KMS-11 (cell line): ENCODE results near the gene MBD3L2.

Source experiments
- H2AFZ ChIP-seq: fragments of 200-600 bp; sonication (generic); 2 replicates; pipeline ENCODE4 v1.6.1; 2016; ENCODE audit warnings: antibody characterized with exemption, mixed run types, low read depth
- H3K27ac ChIP-seq: fragments of 200-600 bp; sonication (generic); 2 replicates; pipeline ENCODE4 v1.6.1; 2016; ENCODE audit warnings: mild to moderate bottlenecking, mixed run types
- H3K27me3 ChIP-seq: fragments of 200-600 bp; sonication (generic); 2 replicates; pipeline ENCODE4 v1.6.1; 2017; ENCODE audit warnings: mild to moderate bottlenecking, low read depth, mixed run types, moderate library complexity; ENCODE audit not compliant: insufficient read depth
- H3K36me3 ChIP-seq: fragments of 200-600 bp; sonication (generic); 2 replicates; pipeline ENCODE4 v1.6.1; 2017; ENCODE audit warnings: mild to moderate bottlenecking, mixed run types; ENCODE audit not compliant: insufficient read depth
- H3K4me1 ChIP-seq: fragments of 200-600 bp; sonication (generic); 2 replicates; pipeline ENCODE4 v1.6.1; 2016; ENCODE audit warnings: mild to moderate bottlenecking, low read depth, mixed run types; ENCODE audit not compliant: poor library complexity, severe bottlenecking
- H3K4me2 ChIP-seq: fragments of 200-600 bp; sonication (generic); 2 replicates; pipeline ENCODE4 v1.7.0; 2016; ENCODE audit warnings: mild to moderate bottlenecking, mixed run types
- H3K4me3 ChIP-seq: fragments of 200-600 bp; sonication (generic); IDR thresholded peaks from 2 replicates; pipeline ENCODE4 v1.6.1; 2017; ENCODE audit warnings: low read depth, low read length, mixed read lengths; ENCODE audit not compliant: insufficient read depth
- H3K79me2 ChIP-seq: fragments of 200-600 bp; sonication (generic); 2 replicates; pipeline ENCODE4 v1.6.1; 2016; ENCODE audit warnings: low read depth, mixed run types; ENCODE audit not compliant: insufficient read depth
- H3K9ac ChIP-seq: fragments of 200-600 bp; sonication (generic); 2 replicates; pipeline ENCODE4 v1.6.1; 2016; ENCODE audit warnings: mild to moderate bottlenecking, mixed run types
- H4K20me1 ChIP-seq: fragments of 200-600 bp; sonication (generic); 2 replicates; pipeline ENCODE4 v1.6.1; 2016; ENCODE audit warnings: mild to moderate bottlenecking, mixed run types; ENCODE audit not compliant: insufficient read depth
- TF ChIP-seq, protein P1 (sequence below): fragments of 200-600 bp; sonication (generic); conservative IDR thresholded peaks from 2 replicates; pipeline ENCODE4 v1.6.1; 2017; ENCODE audit warnings: low read depth, mild to moderate bottlenecking, antibody characterized with exemption, low read length, moderate library complexity, mixed read lengths

MBD3L2 gene

DNA sequence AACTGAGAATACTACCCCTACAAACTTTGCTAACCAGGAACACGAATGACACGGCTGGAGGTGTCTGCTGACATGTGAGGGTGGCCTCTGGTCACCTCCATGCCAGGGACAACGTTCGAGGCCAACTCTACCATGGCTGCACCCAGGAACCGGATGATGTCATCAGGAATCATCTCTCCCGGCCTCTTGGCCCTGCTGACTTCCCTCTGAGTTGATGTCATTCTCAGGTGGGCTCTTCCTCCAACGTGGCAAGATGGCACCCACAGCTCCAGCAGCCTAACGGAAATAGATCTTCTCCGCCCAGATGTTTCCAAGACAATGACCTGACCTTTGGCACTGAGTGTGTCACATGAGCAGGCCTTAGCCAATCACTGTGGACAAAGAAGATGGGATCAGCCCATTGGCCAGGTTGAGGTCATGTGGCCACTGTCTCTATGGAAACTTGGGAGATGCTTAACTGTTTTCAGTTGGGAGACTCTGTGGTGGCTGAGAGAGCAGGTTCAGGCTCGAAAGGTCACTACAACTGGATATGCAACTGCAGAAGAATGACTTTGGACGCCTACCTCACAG is 42.9 kb upstream of the MBD3L2 start:
- H3K4me1 ChIP-seq = no peaks in the 10 kb centered on the region
- H2AFZ ChIP-seq = no peak overlapping the region
- no peak overlapping the region for H3K9ac ChIP-seq
- H3K27me3 ChIP-seq = no peaks in the 10 kb centered on the region
- H3K79me2 ChIP-seq = no peaks in the 10 kb centered on the region
- H3K4me2 ChIP-seq = no peak overlapping the region
- TF ChIP-seq, protein P1, sequence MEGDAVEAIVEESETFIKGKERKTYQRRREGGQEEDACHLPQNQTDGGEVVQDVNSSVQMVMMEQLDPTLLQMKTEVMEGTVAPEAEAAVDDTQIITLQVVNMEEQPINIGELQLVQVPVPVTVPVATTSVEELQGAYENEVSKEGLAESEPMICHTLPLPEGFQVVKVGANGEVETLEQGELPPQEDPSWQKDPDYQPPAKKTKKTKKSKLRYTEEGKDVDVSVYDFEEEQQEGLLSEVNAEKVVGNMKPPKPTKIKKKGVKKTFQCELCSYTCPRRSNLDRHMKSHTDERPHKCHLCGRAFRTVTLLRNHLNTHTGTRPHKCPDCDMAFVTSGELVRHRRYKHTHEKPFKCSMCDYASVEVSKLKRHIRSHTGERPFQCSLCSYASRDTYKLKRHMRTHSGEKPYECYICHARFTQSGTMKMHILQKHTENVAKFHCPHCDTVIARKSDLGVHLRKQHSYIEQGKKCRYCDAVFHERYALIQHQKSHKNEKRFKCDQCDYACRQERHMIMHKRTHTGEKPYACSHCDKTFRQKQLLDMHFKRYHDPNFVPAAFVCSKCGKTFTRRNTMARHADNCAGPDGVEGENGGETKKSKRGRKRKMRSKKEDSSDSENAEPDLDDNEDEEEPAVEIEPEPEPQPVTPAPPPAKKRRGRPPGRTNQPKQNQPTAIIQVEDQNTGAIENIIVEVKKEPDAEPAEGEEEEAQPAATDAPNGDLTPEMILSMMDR = no peak
- no peaks in the 10 kb centered on the region for H4K20me1 ChIP-seq
- no peak overlapping the region for H3K4me3 ChIP-seq
- no peak overlapping the region for H3K27ac ChIP-seq
- H3K36me3 ChIP-seq = no peaks in the 10 kb centered on the region

DNA sequence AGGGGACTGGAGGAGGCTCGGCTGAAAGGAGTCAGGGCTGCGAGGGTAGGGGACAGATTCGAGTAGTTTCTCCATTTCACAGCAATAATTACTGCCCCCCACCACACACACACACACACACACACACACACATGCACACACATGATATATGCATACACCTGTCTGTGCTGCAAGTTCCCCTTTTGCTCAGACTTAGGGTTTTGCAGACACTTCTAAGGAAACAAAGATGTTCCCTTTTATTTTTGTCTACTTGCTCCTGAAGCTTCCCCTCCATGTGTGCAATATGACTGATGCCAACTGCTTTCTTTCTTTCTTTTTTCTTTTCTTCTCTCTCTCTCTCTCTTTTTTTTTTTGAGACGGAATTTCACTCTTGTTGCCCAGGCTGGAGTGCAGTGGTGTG is 41.3 kb upstream of the MBD3L2 start:
- no peak overlapping the region for H3K27ac ChIP-seq
- no peak overlapping the region for H3K9ac ChIP-seq
- TF ChIP-seq, protein P1 = no peak
- no peaks in the 10 kb centered on the region for H3K36me3 ChIP-seq
- no peaks in the 10 kb centered on the region for H3K4me1 ChIP-seq
- H2AFZ ChIP-seq = no peak overlapping the region
- H4K20me1 ChIP-seq = no peaks in the 10 kb centered on the region
- H3K27me3 ChIP-seq = no peaks in the 10 kb centered on the region
- no peak overlapping the region for H3K4me3 ChIP-seq
- no peaks in the 10 kb centered on the region for H3K79me2 ChIP-seq
- no peak overlapping the region for H3K4me2 ChIP-seq

DNA sequence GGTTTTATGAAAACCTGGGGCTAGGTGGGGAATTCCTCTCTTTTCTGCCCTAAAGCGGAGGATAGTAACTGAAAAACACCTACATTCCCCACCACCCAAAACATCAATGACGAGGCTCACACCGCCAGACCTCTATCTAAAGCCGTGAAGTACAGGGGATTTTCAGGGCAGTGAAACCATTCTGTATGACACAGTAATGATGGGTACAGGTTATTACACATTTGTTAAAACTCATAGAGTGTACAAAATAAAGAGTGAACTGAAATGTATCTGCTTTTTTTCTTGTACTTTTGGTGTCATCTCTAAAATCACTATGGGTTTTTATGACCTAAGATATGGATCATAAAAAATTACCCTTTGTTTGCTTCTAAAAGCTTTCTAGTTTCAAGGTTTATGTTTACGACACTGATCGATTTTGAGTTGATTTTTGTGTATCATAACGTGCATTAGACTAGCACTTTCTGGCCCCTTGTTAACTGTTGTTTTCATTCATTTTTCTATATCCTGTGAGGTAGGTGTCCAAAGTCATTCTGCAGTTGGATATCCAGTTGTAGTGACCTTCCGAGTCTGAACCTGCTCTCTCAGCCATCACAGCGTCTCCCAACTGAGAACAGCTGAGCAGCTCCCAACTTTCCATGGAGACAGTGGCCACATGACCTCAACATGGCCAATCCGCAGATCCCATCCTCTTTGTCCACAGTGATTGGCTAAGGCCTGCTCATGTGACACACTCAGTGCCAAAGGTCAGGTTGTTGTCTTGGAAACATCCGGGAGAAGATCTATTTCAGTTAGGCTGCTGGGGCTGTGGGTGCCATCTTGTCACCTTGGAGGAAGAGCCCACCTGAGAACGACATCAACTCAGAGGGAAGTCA is 38.2 kb upstream of the MBD3L2 start:
- no peaks in the 10 kb centered on the region for H3K27me3 ChIP-seq
- H3K36me3 ChIP-seq = no peaks in the 10 kb centered on the region
- H4K20me1 ChIP-seq = no peaks in the 10 kb centered on the region
- no peak overlapping the region for H3K4me2 ChIP-seq
- no peak overlapping the region for H3K9ac ChIP-seq
- H2AFZ ChIP-seq = no peak overlapping the region; the same call in 1 of the 2 replicates
- no peak overlapping the region for H3K4me3 ChIP-seq
- H3K27ac ChIP-seq = no peak overlapping the region
- H3K79me2 ChIP-seq = no peaks in the 10 kb centered on the region
- TF ChIP-seq, protein P1 = no peak
- H3K4me1 ChIP-seq = no peaks in the 10 kb centered on the region

DNA sequence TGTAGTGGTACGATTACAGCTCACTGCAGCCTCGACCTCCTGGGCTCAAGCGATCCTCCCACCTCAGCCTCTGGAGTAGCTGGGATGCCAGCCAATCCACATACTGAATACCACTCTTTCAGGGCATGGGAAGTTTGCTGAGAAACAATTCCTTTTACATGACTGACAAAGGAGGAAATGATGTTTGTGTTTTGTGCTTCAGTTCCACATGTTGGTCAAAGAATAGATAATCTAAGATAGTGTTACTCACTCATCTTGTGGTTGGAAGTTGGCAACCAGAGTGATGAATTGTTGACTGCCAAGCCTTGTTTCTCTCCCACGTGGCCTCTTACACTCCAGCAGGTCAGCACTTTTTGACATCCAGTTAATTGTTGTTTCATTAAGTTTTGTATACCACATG is 35.4 kb upstream of the MBD3L2 start:
- H3K9ac ChIP-seq = no peak overlapping the region
- H4K20me1 ChIP-seq = no peaks in the 10 kb centered on the region
- TF ChIP-seq, protein P1 = no peak
- H3K27me3 ChIP-seq = no peaks in the 10 kb centered on the region
- H3K79me2 ChIP-seq = no peaks in the 10 kb centered on the region
- no peak overlapping the region for H3K4me2 ChIP-seq
- no peak overlapping the region for H3K4me3 ChIP-seq
- no peak overlapping the region for H2AFZ ChIP-seq
- no peaks in the 10 kb centered on the region for H3K4me1 ChIP-seq
- no peak overlapping the region for H3K27ac ChIP-seq
- no peaks in the 10 kb centered on the region for H3K36me3 ChIP-seq
